GM11168 (cell line): ENCODE data around the gene SPI1.

Source experiments
- in situ Hi-C: fragments of 300-500 bp; cut with MboI; formaldehyde crosslinking; loops from one replicate; pipeline ENCODE4 v1.12.0; 2022; ENCODE audit warnings: low sequenced_read_pairs; ENCODE audit not compliant: unreplicated experiment

The SPI1 gene

DNA sequence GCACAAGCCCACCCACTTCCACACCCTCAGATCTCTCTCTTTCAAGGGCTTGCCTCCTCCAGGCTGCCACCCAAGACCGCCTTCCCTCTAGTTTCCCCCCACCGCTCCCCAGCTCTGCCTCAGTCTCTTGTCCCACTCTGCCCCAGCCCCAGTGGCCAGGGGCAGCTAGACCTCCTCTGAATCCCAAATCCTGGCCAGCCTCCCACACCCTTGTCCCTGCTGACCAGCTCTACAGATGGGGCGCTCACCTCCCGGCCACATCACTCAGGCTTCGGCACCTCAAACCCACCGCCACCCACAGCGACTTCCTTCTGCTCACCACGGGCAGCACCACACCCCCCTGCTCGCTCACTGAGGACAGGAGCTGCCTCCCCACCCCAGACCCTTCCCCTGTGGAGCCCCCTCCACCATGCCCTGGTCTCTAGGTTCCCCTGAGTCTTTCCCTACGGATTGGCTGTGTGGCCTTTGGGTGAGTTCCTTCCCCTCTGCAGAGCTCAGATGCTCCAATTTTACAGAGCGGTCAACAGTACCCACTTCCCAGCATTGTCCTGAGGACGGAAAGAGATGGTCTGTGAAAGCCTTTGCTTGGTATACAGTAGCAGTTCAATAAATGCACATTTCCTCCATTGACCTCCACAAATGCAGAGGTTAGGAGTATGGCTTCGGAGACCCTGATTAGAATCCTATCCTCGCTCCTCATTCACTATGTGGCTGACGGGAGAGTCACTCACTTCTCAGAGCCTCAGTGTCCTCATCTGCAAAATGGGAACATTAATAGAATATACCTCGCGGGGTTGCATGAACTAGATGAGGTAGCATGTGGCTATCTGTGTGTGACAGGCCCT lies 11.5 kb upstream of the SPI1 start:
- in situ Hi-C loops: no loop called here

GRCh38 chr11:47388697-47389576 lies 10.6 kb upstream of the SPI1 start:
- in situ Hi-C loops: no loop called here

DNA sequence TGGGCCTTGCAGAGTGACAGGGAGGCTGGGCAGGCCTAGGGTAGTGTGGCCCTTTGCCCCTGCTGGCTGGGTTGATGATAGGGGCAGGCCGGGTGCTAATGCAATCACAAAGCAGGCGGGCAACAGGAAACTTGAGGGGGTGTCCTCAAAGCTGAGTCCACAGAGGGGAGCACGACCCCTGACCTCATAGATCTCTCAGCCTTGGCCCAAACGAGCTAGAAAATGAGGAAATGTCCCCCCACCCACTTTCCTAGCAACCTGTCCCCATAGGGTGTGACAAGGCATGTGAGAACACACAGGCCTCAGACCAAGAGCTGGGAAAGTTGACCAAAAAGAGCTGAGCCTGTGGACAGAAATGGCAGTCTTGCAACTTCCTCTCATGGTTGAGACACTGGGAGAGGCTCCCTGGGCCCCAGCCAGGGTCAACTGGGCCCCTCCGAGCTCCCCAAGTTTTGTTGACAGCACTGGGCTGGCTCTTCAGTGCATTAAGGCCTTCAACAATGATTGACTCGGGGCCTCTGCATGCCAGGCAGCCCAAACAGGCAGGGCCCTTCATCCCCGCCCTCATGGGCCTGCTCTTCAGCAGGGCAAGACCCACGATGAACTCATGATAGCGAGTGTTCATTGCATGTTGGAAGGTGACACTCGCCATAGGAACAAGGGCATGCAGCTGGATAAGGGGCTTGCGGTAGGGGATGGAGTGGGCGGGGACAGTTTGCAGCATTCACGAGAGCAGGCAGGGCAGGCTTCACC lies 9.8 kb upstream of the SPI1 start:
- in situ Hi-C loops: no loop called here

- in situ Hi-C loops: no loop called here
Measured at GRCh38 chr11:47384498-47384897, 6.2 kb upstream of the SPI1 start.

GRCh38 chr11:47383071-47383470 lies 4.7 kb upstream of the SPI1 start:
- in situ Hi-C loops: no loop called here

DNA sequence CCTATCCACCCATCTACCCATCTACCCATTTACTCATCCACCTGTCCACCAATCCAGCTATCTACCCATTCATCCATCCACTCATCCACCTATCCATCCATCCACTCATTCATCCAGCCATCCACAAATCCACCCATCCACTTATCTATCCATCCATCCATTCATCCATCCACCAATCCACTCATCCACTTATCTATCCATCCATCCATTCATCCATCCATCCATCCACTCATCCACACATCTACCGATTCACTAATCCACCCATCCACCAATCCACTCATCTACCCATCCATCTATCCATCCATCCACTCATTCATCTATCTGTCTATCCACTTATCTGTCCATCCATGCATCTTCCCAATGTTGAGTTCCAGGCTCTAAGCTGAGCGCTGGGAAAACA lies 1.7 kb upstream of the SPI1 start:
- in situ Hi-C loops: no loop called here

GRCh38 chr11:47379317-47379716 lies 970 bp upstream of the SPI1 start:
- in situ Hi-C loops: no loop called here

DNA sequence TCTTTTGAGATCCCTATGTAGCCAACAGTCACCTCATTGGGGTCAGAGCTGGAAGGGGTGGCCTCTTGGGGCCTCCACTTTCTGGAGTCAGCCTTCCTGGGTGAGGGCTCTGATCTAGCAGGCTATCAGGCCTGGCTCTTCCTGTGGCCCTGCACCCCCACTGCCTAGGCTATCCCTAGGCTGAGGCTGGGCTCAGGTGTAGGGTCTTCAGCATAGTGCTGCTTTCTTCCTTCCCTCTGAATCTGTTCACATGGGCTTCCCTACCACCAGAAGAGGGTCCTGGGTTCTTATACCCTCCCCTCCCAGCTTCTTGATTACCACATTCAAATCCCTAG lies 456 bp upstream of the SPI1 start:
- in situ Hi-C loops: no loop called here

DNA sequence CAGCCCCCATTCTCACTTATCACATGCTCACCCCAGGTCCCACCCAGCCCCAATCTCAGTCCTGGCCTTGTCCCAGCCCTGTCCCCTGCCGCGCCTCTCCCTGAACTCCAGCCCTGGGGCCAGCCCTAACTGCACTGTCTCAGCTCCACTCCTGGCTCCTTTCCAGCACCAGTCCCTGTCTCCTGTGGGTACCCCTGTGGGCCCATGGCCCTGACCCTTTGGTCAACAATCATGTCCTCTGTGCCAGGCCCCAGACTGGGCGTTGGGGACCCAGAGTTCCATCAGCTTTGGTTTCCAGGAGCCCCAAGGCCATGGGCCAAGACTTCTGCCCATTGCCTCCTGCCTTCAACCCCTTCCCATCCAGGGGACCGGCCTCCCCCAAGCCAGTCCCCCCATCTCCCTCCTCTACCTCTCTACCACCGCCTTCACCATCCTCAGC lies 757 bp downstream of the SPI1 start:
- in situ Hi-C loops: no loop called here

DNA sequence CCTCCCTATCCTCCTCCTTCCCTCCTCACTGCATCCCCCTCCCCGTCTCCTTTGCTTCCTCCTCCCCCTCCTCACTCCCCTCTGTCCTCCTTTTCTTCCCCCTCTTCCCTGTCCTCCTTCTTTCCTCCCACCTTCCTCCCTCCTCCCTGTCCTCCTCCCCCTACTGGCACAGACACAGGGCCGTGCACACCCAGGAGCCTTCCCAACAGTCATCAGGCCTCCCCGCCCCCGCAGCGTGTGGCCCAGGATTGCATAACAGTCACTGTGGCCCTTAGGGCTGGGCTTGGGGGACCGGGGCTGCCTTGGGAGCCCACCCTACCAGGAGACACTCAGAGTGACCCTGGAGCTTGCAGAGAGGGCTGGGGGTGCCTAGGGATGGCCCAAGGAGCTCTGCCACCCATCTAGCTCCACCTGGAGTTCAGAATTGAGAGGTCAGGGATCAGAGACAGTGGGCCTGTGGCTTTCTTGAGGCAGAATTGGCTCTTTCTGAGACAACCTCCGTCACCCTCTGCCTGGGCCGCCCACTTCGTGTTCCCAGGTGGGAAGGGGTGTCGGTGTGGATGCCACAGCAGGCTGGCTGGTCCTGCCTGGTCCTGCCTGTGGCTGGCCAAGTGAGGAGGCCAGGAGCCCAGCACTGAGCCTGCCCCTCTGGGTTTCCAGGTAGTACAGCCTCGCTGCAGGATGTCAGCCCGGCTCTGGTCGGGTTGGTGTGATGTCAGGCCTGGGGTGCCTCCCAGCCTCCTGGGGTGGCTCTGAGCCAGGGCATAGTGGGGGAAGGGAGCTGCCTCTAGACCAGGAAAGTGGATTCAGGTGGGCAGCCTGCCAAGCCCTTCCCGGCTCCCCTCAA lies 1.6 kb downstream of the SPI1 start:
- in situ Hi-C loops: no loop called here

DNA sequence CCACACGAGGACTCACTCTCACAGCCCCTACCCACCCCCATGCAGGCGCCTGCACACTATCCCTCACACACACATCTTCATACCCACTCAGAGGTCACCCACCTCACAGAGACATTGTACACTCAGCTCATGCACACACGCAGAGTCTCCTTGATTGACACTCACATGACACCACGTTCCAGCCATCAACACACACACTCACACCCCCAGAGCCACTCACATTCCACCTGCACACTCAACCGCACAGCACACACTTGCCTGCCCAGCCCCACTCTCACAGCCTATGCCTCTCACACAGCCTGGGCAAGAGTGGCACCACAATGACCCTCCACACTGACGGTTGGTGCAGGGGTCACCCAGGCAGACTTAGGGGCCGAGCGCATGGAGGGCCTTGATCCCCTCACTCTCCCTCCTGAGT lies 2.2 kb downstream of the SPI1 start:
- in situ Hi-C loops: no loop called here

DNA sequence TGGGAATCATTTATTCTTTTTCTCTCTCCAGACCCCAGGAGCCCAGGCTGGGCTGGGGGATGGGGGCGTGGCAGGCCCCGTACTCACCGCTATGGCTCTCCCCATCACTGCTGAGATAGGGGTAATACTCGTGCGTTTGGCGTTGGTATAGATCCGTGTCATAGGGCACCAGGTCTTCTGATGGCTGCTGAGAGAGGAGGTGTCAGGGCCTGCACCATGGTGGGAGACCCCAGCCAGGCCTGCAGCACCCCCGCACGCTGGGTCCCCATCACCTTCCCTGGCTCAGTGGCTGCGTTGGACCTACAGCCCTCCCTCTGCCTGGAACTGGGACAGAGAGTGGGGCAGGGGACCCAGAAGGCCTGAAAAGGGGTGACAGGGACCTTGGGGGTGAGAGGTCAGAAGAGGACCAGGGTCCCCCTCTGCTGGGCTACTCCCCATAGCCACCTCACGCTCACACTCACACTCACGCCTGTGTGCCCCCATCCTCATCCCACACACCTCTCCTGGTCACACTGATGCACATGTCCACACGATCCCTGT lies 2.7 kb downstream of the SPI1 start:
- in situ Hi-C loops: no loop called here

DNA sequence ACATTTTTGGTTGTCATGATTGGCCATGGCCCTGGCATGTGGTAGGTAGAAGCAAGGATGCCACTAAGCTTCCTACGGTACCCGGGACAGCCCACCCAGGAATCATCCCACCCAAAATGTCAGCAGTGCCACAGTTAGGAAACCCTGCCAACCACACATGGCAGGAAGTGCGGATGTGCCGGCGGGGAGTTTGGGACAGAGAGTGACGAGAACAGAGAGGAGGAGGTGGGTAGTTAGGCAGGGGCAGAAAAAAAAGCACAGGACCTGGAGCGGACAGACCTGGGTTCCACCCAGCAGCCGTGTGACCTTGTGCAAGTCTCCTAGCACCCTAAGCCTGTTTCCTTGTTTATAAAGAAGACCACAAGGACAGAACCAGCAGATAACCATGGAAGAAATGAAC lies 3.3 kb downstream of the SPI1 start:
- in situ Hi-C loops: no loop called here

- in situ Hi-C loops: no loop called here
Measured at GRCh38 chr11:47374720-47375019, 3.7 kb downstream of the SPI1 start.

- in situ Hi-C loops: no loop called here
Measured at GRCh38 chr11:47373876-47374719, 4.2 kb downstream of the SPI1 start.

DNA sequence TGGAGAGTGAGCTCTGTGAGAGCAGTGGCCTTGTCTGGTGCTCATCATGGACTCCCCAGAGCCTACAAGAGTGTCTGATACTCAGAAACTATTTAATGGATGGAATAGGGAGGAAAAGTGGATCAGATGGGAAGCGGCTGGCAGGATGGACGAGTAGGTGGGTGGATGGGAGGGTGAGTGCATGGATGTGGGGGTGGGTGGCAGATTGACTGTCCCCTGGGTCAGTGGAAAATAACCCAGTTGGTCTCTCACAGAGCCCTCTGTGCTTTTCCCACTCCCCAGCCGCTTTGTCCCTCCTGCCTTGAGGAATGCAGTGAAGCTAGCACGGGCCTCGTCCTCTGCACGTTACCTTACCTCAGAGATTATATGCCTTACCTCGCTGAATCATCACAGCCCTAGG lies 5.9 kb downstream of the SPI1 start:
- in situ Hi-C loops: no loop called here

- in situ Hi-C loops: no loop called here
Measured at GRCh38 chr11:47369676-47370075, 8.7 kb downstream of the SPI1 start.

- in situ Hi-C loops: no loop called here
Measured at GRCh38 chr11:47366020-47366490, 12.3 kb downstream of the SPI1 start.

GRCh38 chr11:47361419-47361818 lies 16.9 kb downstream of the SPI1 start:
- in situ Hi-C loops: no loop called here
